HG03060 (cell line): ENCODE data around the gene IER3.

Experiments used
- ATAC-seq: cut with Tn5 transposase; IDR thresholded peaks from one replicate; pipeline ENCODE4 v1.9.1; 2021; ENCODE audit warnings: low read depth, moderate number of reproducible peaks; ENCODE audit not compliant: unreplicated experiment

IER3 gene

GRCh38 chr6:30749554-30750378 lies 5.4 kb upstream of the IER3 start:
- ATAC-seq, result no peak

GRCh38 chr6:30748851-30749540 lies 4.6 kb upstream of the IER3 start:
- no peak for ATAC-seq

GRCh38 chr6:30747902-30748769 lies 3.8 kb upstream of the IER3 start:
- no peak for ATAC-seq

- no peak for ATAC-seq
These were observed 2.9 kb upstream of the IER3 start for GRCh38 chr6:30747300-30747687.

GRCh38 chr6:30743099-30744053 lies 971 bp downstream of the IER3 start:
- ATAC-seq, result no peak

GRCh38 chr6:30742316-30743098 lies 1.8 kb downstream of the IER3 start, which contains the start of gene FLOT1:
TSS of gene FLOT1 (minus strand) at chr6:30742687. CDS start at chr6:30742189, 498 bp downstream.
- ATAC-seq, result no peak

- no peak for ATAC-seq
These were observed 2.5 kb downstream of the IER3 start for GRCh38 chr6:30741789-30742315.

GRCh38 chr6:30741063-30741779 lies 3.1 kb downstream of the IER3 start:
- ATAC-seq, result no peak

GRCh38 chr6:30740540-30740870 lies 3.8 kb downstream of the IER3 start:
- no peak for ATAC-seq

- ATAC-seq, result no peak
These were observed 5.8 kb downstream of the IER3 start for GRCh38 chr6:30738532-30738931.

- ATAC-seq, result no peak
These were observed 8.6 kb downstream of the IER3 start for GRCh38 chr6:30735668-30736314.

GRCh38 chr6:30732237-30732943 lies 12.0 kb downstream of the IER3 start:
- no peak for ATAC-seq

- ATAC-seq, result no peak
These were observed 13.5 kb downstream of the IER3 start for GRCh38 chr6:30730601-30731435.

- ATAC-seq, result no peak
These were observed 16.3 kb downstream of the IER3 start for GRCh38 chr6:30727920-30728553.

- ATAC-seq, result no peak
These were observed 17.6 kb downstream of the IER3 start for GRCh38 chr6:30726506-30727413.
